ES-I3 (cell line): ENCODE data around the gene SELENOI.

Experiments
- H3K36me3 ChIP-seq: 2 replicates; pipeline ENCODE4 v1.6.1; 2013; ENCODE audit warnings: mild to moderate bottlenecking, low read length, control low read depth, moderate library complexity; ENCODE audit not compliant: insufficient read depth
- H3K4me1 ChIP-seq: 2 replicates; pipeline ENCODE4 v1.6.1; 2013; ENCODE audit warnings: mild to moderate bottlenecking, control low read depth, low read length; ENCODE audit not compliant: insufficient read depth
- H3K9ac ChIP-seq: 2 replicates; pipeline ENCODE4 v1.6.1; 2013; ENCODE audit warnings: low read depth, mild to moderate bottlenecking, low read length, moderate library complexity
- H3K9me3 ChIP-seq: 2 replicates; pipeline ENCODE4 v1.6.1; 2013; ENCODE audit warnings: mild to moderate bottlenecking, low read length, moderate library complexity; ENCODE audit not compliant: control insufficient read depth, insufficient read depth

Gene SELENOI

DNA sequence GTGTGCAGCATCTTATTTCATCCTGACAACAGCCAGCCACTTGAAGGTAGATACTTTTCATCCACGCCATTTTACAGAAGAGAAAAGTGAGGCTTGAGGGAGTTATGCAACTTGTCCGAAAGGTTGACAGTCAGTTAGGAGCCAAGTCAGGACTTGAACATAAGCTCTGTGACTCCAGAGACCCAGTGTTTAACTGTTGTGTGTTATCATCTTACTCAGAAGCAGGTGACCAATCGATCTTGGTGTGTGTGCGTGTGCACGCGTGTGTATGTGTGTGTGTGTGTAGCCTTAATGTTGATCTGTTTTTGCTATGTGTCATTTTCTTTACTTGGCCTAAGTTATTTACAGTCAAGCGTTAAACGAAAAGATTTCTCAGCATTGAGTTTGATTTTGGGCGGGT is 77.8 kb downstream of the SELENOI start:
- Histone ChIP-seq H3K4me1 (peaks cover 9% of the 10 kb centered on the region), H3K9ac (no peak overlapping the region; the same call in 1 of the 2 replicates), H3K36me3 (no peaks in the 10 kb centered on the region), H3K9me3 (no peaks in the 10 kb centered on the region)

DNA sequence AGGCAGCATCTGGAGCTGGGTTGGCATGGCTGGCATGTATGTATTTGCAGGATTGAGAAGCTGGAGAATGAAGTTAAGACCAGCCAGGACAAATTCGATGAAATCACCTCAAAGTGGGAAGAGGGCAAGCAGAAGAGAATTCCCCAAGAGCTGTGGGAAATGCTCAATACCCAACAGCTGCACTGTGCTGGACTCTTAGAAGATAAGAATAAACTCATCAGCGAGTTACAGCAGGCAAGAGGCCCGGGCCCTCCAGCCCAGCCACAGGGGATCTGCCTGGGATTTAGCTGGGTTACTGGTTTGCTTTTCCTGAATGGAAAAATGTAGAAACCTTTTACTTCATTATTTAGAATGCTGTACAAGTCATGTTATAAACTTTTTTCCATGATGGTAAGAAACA is 78.3 kb downstream of the SELENOI start:
- H3K9ac ChIP-seq: no peak overlapping the region
- no peaks in the 10 kb centered on the region for H3K36me3 ChIP-seq
- peaks cover 9% of the 10 kb centered on the region for H3K4me1 ChIP-seq
- no peaks in the 10 kb centered on the region for H3K9me3 ChIP-seq

- no peak overlapping the region for H3K9ac ChIP-seq
- H3K36me3 ChIP-seq: no peaks in the 10 kb centered on the region
- H3K9me3 ChIP-seq: no peaks in the 10 kb centered on the region
- no peaks in the 10 kb centered on the region for H3K4me1 ChIP-seq
Observed at GRCh38 chr2:26428846-26429245, 82.9 kb downstream of the SELENOI start.

DNA sequence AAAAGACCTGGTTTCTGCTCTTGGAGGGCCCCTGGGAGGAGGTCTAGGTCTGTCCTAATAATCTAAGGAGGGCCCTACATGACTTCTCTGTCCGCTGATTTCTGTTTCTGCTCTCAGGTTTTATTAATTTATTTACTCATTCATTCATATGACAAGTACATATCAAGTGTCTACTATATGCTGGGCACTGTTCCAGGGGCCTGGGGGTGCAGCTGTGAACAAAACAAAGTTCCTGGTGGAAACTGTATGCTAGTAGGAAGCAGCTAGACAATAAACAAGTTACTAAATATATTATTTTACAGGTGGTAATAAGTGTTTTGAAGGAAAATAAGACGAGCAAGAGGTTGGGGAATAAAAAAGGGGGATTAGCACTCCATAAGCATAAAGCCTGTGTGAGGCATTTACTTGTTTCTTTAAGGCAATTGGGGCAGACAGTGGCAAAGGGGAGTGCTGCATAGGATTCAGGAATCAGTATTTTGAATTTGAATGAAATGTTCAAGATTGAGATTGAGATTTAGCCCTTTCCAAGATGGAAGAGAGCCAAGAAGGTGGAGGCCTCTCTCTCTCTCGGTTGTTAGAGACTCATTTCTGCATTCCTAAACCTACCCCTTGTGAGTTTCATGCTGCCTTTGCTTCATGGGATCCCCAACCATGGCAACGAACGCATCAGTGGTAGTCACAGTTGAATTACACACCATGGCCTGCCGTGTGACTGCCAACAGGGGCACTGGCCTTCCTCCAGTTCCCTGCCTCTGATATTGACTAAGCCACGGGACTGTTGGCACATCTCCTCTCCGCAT is 84.0 kb downstream of the SELENOI start:
- no peaks in the 10 kb centered on the region for H3K36me3 ChIP-seq
- H3K9ac ChIP-seq: no peak overlapping the region
- no peaks in the 10 kb centered on the region for H3K4me1 ChIP-seq
- H3K9me3 ChIP-seq: no peaks in the 10 kb centered on the region

DNA sequence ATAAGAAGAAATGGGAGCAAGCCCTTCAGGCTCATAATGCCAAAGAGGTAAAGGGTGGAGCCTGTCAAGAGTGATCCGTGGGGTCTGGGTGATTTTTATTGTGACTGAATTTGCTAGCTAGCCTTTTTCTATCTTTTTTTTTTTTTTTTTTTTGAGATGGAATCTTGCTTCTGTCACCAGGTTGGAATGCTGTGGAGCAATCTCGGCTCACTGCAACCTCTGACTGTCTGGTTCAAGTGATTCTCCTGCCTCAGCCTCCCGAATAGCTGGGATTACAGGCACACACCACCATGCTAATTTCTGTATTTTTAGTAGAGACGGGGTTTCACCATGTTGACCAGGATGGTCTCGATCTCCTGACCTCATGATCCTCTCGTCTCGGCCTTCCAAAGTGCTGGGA is 84.9 kb downstream of the SELENOI start:
- Histone ChIP-seq H3K36me3 (no peaks in the 10 kb centered on the region), H3K9ac (no peak overlapping the region), H3K9me3 (no peaks in the 10 kb centered on the region), H3K4me1 (no peaks in the 10 kb centered on the region)

DNA sequence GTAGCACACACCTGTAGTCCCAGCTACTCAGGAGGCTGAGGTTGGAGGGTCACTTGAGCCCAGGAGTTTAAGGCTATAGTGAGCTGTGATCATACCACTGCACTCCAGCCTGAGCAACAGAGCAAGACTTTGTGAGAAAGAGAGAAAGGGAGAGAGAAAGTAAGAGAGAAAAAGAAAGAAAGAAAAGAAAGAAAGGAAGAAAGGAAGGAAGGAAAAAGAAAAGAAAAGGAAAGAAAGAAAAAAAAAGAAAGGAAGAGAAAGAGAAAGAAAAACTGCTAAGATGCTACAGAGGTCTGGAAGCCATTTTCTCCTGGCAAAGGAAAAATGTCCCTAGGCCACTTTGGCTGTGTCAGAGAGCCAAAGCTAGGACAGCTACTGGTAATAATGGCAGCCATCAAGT is 86.4 kb downstream of the SELENOI start:
- Histone ChIP-seq H3K9me3 (no peaks in the 10 kb centered on the region), H3K36me3 (no peaks in the 10 kb centered on the region), H3K9ac (no peak overlapping the region), H3K4me1 (no peaks in the 10 kb centered on the region)

GRCh38 chr2:26432859-26433258 is 86.9 kb downstream of the SELENOI start:
- Histone ChIP-seq H3K9me3 (no peaks in the 10 kb centered on the region), H3K4me1 (no peaks in the 10 kb centered on the region), H3K9ac (no peak overlapping the region), H3K36me3 (no peaks in the 10 kb centered on the region)

GRCh38 chr2:26435106-26435505 is 89.2 kb downstream of the SELENOI start:
- Histone ChIP-seq H3K36me3 (no peaks in the 10 kb centered on the region), H3K9ac (no peak overlapping the region), H3K4me1 (no peaks in the 10 kb centered on the region), H3K9me3 (no peaks in the 10 kb centered on the region)

GRCh38 chr2:26438526-26438925 is 92.6 kb downstream of the SELENOI start:
- Histone ChIP-seq H3K4me1 (no peaks in the 10 kb centered on the region), H3K9me3 (no peaks in the 10 kb centered on the region), H3K36me3 (no peaks in the 10 kb centered on the region), H3K9ac (no peak overlapping the region)

- H3K9ac ChIP-seq: no peak overlapping the region
- H3K9me3 ChIP-seq: no peaks in the 10 kb centered on the region
- H3K36me3 ChIP-seq: no peaks in the 10 kb centered on the region
- H3K4me1 ChIP-seq: no peaks in the 10 kb centered on the region
Observed at GRCh38 chr2:26438926-26439325, 93.0 kb downstream of the SELENOI start.

DNA sequence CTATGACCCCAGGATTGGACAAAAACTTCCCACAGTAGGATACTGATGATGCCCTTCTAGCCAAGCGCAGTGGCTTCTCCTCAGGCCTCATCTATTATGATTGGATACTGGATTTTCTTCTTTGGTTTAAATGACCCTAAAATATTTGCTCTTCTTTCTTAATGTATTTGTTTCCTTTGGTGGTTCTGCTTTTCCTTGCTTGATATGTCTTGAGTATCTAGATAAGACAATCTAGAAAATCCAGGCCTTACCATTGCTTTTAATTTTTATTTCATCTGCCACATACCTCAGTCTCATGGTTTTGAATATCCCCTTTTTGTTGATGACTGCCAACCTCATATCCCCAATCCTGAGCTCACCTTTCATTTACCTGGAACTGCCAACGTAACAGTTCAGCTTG is 96.4 kb downstream of the SELENOI start:
- H3K9ac ChIP-seq: no peak overlapping the region
- H3K36me3 ChIP-seq: no peaks in the 10 kb centered on the region
- H3K4me1 ChIP-seq: no peaks in the 10 kb centered on the region
- no peaks in the 10 kb centered on the region for H3K9me3 ChIP-seq

DNA sequence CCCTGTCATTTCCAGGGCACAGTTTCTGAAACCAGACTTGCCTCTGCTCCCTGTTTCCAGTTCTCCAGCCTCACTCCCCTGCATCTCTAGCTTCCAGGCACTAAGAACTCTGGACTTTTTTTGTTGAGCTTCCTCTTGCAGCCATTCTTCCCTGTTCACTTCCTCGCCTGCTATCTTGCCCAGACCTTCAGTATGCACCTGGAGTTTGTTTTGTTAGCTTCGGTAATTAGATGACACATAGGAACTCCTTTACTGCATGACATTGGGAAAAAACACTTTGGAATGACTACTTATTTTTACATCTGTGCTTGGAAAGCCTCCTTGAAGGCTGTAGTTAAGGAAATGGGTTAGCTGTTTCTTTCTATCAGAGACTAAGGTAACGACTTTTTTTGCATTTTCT is 96.8 kb downstream of the SELENOI start:
- Histone ChIP-seq H3K9ac (no peak overlapping the region), H3K9me3 (no peaks in the 10 kb centered on the region), H3K4me1 (no peaks in the 10 kb centered on the region), H3K36me3 (no peaks in the 10 kb centered on the region)

DNA sequence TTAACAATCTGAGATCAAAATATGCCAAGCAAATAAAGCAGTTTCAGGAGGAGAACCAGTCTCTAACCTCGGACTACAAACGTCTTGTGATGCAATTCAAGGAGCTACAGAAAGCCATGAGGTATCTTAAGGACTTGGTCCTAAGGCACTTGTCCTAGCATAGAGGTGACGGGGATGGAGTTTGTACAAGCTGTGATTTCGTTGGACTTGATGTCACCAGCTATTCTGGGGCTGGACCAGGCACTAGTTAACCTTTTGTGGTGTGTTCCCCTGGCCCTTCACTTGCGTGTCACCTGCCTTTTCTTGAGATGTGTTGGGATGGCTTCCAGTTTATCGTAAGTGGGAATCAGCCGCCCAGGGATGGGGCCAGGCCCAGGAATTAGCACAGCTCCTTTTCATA is 98.3 kb downstream of the SELENOI start:
- H3K9me3 ChIP-seq: no peaks in the 10 kb centered on the region
- no peaks in the 10 kb centered on the region for H3K4me1 ChIP-seq
- H3K9ac ChIP-seq: no peak overlapping the region
- H3K36me3 ChIP-seq: no peaks in the 10 kb centered on the region
